Measurements from ENCODE around the gene ATG12.
"Not testable (repeated sequence)": the region's sequence is repeated elsewhere in the genome, so short reads cannot be mapped to it uniquely, and the experiment has no call there.

Gene ATG12

GRCh38 chr5:115831163-115831768, 10.1 kb downstream of the ATG12 start:
- peak; percentile 55 to 65 for DNase-seq (ENCODE audit: low read depth in 2 of 2)
- TF ChIP-seq, protein P1, sequence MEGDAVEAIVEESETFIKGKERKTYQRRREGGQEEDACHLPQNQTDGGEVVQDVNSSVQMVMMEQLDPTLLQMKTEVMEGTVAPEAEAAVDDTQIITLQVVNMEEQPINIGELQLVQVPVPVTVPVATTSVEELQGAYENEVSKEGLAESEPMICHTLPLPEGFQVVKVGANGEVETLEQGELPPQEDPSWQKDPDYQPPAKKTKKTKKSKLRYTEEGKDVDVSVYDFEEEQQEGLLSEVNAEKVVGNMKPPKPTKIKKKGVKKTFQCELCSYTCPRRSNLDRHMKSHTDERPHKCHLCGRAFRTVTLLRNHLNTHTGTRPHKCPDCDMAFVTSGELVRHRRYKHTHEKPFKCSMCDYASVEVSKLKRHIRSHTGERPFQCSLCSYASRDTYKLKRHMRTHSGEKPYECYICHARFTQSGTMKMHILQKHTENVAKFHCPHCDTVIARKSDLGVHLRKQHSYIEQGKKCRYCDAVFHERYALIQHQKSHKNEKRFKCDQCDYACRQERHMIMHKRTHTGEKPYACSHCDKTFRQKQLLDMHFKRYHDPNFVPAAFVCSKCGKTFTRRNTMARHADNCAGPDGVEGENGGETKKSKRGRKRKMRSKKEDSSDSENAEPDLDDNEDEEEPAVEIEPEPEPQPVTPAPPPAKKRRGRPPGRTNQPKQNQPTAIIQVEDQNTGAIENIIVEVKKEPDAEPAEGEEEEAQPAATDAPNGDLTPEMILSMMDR (IDR thresholded peaks at IDR 0.05; ENCODE audit: low read depth, low read length), result peak; percentile 82
- no peak overlapping the region for H3K4me3 ChIP-seq (replicated peaks in 1 of 2; ENCODE audit: low read depth in 2 of 2, low read length in 2 of 2)

DNA sequence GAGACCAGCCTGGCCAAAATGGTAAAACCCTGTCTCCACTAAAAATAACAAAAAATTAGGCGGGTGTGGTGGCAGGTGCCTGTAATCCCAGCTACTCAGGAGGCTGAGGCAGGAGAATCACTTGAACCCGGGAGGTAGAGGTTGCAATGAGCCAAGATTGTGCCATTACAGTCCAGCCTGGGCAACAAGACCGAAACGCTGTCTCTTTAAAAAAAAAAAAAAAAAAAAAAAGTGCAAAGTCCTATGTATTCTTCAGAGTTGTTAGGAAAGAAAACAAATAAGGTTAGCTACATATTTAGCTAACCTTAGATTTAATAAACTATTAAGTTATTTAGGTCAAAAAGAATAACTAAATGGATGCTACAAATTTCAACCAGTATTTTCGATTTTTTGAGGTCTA, 11.5 kb downstream of the ATG12 start:
- DNase-seq (ENCODE audit: low read depth in 2 of 2), result no peak
- TF ChIP-seq, protein P1 (IDR thresholded peaks at IDR 0.05; ENCODE audit: low read depth, low read length), result no peak
- no peak overlapping the region for H3K4me3 ChIP-seq (replicated peaks in 1 of 2; ENCODE audit: low read depth in 2 of 2, low read length in 2 of 2)

- no peak overlapping the region for H3K4me3 ChIP-seq (replicated peaks in 1 of 2; ENCODE audit: low read depth in 2 of 2, low read length in 2 of 2)
- no peak for DNase-seq (ENCODE audit: low read depth in 2 of 2)
- TF ChIP-seq, protein P1 (IDR thresholded peaks at IDR 0.05; ENCODE audit: low read depth, low read length), result no peak
Measured at GRCh38 chr5:115825948-115826347, 15.4 kb downstream of the ATG12 start.

- not testable (repeated sequence) for DNase-seq (ENCODE audit: low read depth in 2 of 2); H3K4me3 ChIP-seq (replicated peaks in 1 of 2; ENCODE audit: low read depth in 2 of 2, low read length in 2 of 2)
Measured at GRCh38 chr5:115824983-115825382, 16.4 kb downstream of the ATG12 start.

- TF ChIP-seq, protein P1 (IDR thresholded peaks at IDR 0.05; ENCODE audit: low read depth, low read length), result no peak
- no peak for DNase-seq (ENCODE audit: low read depth in 2 of 2)
- H3K4me3 ChIP-seq (replicated peaks in 1 of 2; ENCODE audit: low read depth in 2 of 2, low read length in 2 of 2), result no peak overlapping the region
Measured at GRCh38 chr5:115820846-115821245, 20.5 kb downstream of the ATG12 start.

DNA sequence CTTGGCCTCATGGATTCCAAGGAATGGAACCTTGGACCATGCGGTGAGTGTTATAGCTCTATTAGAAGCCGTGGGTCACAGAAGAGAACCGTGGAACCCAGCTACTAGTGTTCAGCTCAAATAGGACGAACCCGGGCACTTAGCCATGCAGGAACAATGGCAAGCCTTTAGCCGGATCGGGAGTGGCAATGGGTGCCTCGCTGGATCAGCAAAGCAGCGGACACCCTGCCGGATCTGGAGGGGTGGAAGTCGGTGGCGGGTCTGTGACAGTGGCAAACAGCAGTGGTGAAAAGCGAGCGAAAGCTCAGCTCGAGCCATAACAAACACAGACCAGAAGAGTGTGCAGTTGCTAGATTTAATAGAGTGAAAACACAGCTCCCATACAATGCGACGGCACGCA, 22.5 kb downstream of the ATG12 start:
- DNase-seq (ENCODE audit: low read depth in 2 of 2), result no peak
- H3K4me3 ChIP-seq (replicated peaks in 1 of 2; ENCODE audit: low read depth in 2 of 2, low read length in 2 of 2), result no peak overlapping the region
- TF ChIP-seq, protein P1 (IDR thresholded peaks at IDR 0.05; ENCODE audit: low read depth, low read length), result no peak

- TF ChIP-seq, protein P1 (IDR thresholded peaks at IDR 0.05; ENCODE audit: low read depth, low read length), result no peak
- no peak overlapping the region for H3K4me3 ChIP-seq (replicated peaks in 1 of 2; ENCODE audit: low read depth in 2 of 2, low read length in 2 of 2)
- no peak for DNase-seq (ENCODE audit: low read depth in 2 of 2)
Measured at GRCh38 chr5:115817386-115817785, 24.0 kb downstream of the ATG12 start.
